Vagina (tissue), 2 donors: Measurements from ENCODE around the gene MAP3K20. TPM values are rescaled to one million over a fixed set of nuclear protein-coding genes. Genes with fewer than 3 reads are reported as not detected.
A peak's percentile ranks its signal among the peaks of the same experiment; 100 is the strongest.
"Not testable (repeated sequence)": the region's sequence is repeated elsewhere in the genome, so short reads cannot be mapped to it uniquely, and the experiment has no call there.

ENCODE experiments used
- DNase-seq, 2 donors: peaks; one replicate each; pipeline ENCODE4 v3.0.0-alpha.2; 2017; ENCODE audit errors: extremely low spot score in 2 of 2
- H3K27ac ChIP-seq: fragments of 200-600 bp; sonication (generic); one replicate; pipeline ENCODE4 v1.5.1; 2019
- H3K27me3 ChIP-seq: fragments of 200-600 bp; sonication (generic); one replicate; pipeline ENCODE4 v1.5.1; 2019
- H3K36me3 ChIP-seq, 2 donors: fragments of 200-600 bp; sonication (generic); one replicate each; pipeline ENCODE4 v1.5.1; 2017 to 2019
- H3K4me1 ChIP-seq: fragments of 200-600 bp; sonication (generic); one replicate; pipeline ENCODE4 v1.5.1; 2019
- H3K4me3 ChIP-seq, 2 donors: fragments of 200-600 bp; sonication (generic); 1 replicate in 1 of 2; 2 replicates in 1 of 2; pipeline ENCODE4 v1.5.1; 2016 to 2019
- H3K9me3 ChIP-seq: fragments of 200-600 bp; sonication (generic); one replicate; pipeline ENCODE4 v1.5.1; 2019
- POLR2A ChIP-seq, 2 donors: fragments of 450-650 bp; IDR thresholded peaks; one replicate each; pipeline ENCODE4 v1.6.1; 2017; ENCODE audit warnings: antibody characterized with exemption in 2 of 2, mild to moderate bottlenecking in 2 of 2, moderate library complexity in 2 of 2
- POLR2AphosphoS5 ChIP-seq, 2 donors: sonication (generic); formaldehyde crosslinking; IDR thresholded peaks; one replicate each; pipeline ENCODE4 v1.9.0; 2017; ENCODE audit warnings: antibody characterized with exemption in 2 of 2, mild to moderate bottlenecking in 2 of 2, low read depth in 1 of 2; ENCODE audit not compliant: insufficient read depth in 1 of 2
- intact Hi-C: fragments of 100-400 bp; cut with DNase I; formaldehyde crosslinking; loops from one replicate; pipeline ENCODE4 v1.15.1; 2023
- total RNA-seq: library from RNA; depleted of rRNA; stranded (reverse); fragments of >200 nt; gene quantifications from one replicate; pipeline ENCODE4 v1.2.3, GENCODE V29; 2016
- TF ChIP-seq, protein P1 (sequence below), 3 experiments: fragments of 450-650 bp in 2 of 3; fragments of 200-600 bp in 1 of 3; sonication (generic) in 1 of 3; IDR thresholded peaks; one replicate each; pipeline ENCODE4 v1.5.1; 2017 to 2019; ENCODE audit warnings: antibody characterized with exemption in 3 of 3, mild to moderate bottlenecking in 2 of 3, moderate library complexity in 2 of 3

MAP3K20 gene
- total RNA-seq, 1 donor from 2014 or later, result 59.4 TPM

DNA sequence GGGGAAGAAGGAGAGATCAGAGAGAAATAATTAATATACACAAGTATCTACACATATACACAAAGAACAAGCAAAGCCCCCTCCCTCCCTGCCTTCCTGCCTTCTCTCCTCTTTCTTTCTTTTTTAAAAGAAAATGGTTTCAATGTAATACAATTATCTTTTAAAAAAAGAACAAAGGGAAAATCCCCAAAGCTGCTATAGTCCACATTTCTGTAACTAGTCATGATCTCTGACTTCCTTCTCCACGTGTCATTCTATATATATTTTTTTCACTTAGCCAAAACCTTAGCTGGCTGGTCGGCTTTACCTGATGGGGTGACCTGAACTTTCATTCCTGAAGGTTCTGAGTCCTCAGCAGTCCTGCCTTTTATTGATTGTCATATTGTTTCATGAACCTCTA lies 44.3 kb downstream of the MAP3K20 start:
- TF ChIP-seq, protein P1, sequence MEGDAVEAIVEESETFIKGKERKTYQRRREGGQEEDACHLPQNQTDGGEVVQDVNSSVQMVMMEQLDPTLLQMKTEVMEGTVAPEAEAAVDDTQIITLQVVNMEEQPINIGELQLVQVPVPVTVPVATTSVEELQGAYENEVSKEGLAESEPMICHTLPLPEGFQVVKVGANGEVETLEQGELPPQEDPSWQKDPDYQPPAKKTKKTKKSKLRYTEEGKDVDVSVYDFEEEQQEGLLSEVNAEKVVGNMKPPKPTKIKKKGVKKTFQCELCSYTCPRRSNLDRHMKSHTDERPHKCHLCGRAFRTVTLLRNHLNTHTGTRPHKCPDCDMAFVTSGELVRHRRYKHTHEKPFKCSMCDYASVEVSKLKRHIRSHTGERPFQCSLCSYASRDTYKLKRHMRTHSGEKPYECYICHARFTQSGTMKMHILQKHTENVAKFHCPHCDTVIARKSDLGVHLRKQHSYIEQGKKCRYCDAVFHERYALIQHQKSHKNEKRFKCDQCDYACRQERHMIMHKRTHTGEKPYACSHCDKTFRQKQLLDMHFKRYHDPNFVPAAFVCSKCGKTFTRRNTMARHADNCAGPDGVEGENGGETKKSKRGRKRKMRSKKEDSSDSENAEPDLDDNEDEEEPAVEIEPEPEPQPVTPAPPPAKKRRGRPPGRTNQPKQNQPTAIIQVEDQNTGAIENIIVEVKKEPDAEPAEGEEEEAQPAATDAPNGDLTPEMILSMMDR (IDR thresholded peaks at IDR 0.05), result no peak
- no peak for TF ChIP-seq POLR2A (IDR thresholded peaks at IDR 0.05)
- Histone ChIP-seq H3K27ac (peak overlapping the region; percentile 3), H3K9me3 (no peaks in the 10 kb centered on the region), H3K27me3 (no peaks in the 10 kb centered on the region), H3K4me1 (peaks cover 29% of the 10 kb centered on the region), H3K4me3 (no peak overlapping the region), H3K36me3 (no peaks in the 10 kb centered on the region)
- intact Hi-C loops, result no loop called here
- DNase-seq, result no peak

- H3K27me3 ChIP-seq, result no peaks in the 10 kb centered on the region
- TF ChIP-seq, protein P1 (IDR thresholded peaks at IDR 0.05), result no peak
- TF ChIP-seq POLR2AphosphoS5 (IDR thresholded peaks at IDR 0.05; ENCODE audit: insufficient read depth in 1 of 2, low read depth in 1 of 2), result no peak
- TF ChIP-seq POLR2A (IDR thresholded peaks at IDR 0.05), result no peak
- H3K4me3 ChIP-seq, result no peak overlapping the region
- H3K27ac ChIP-seq, result no peak overlapping the region
- intact Hi-C loops, result no loop called here
- H3K4me1 ChIP-seq, result peaks cover 31% of the 10 kb centered on the region
- DNase-seq, result no peak
- H3K36me3 ChIP-seq, result no peaks in the 10 kb centered on the region
- H3K9me3 ChIP-seq, result no peaks in the 10 kb centered on the region
Observed at GRCh38 chr2:173122936-173123335, 47.3 kb downstream of the MAP3K20 start.

- H3K4me1 ChIP-seq, result peaks cover 24% of the 10 kb centered on the region
- TF ChIP-seq POLR2A (IDR thresholded peaks at IDR 0.05) (no peak), POLR2AphosphoS5 (IDR thresholded peaks at IDR 0.05; ENCODE audit: insufficient read depth in 1 of 2, low read depth in 1 of 2) (no peak)
- TF ChIP-seq, protein P1 (IDR thresholded peaks at IDR 0.05), result no peak
- H3K4me3 ChIP-seq, result no peak overlapping the region
- no peaks in the 10 kb centered on the region for H3K27me3 ChIP-seq
- DNase-seq, result no peak
- no peak overlapping the region for H3K27ac ChIP-seq
- intact Hi-C loops, result no loop called here
- H3K9me3 ChIP-seq, result no peaks in the 10 kb centered on the region
- no peaks in the 10 kb centered on the region for H3K36me3 ChIP-seq
Observed at GRCh38 chr2:173124441-173124840, 48.8 kb downstream of the MAP3K20 start.

DNA sequence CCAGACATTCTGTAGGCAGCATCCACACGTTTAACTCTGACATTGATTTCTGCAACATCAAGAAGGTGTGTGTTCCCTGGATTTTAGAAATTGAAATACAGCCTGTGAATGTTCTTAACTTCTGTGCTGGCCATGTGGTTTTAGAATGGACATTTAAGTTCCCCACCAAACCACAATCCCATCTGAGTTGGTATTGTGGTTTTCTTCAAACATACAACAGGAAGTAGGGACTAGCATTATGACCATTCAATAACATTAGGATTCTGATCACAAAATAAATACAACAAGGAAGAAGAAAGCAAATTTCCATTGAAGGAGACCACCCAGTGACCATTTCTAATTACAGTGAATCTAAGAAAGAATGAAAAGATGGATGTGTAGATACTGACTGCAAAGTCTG lies 51.2 kb downstream of the MAP3K20 start:
- no peaks in the 10 kb centered on the region for H3K27me3 ChIP-seq
- no peak for DNase-seq
- H3K4me1 ChIP-seq, result peaks cover 27% of the 10 kb centered on the region
- no peak overlapping the region for H3K4me3 ChIP-seq
- H3K9me3 ChIP-seq, result no peaks in the 10 kb centered on the region
- intact Hi-C loops, result no loop called here
- H3K36me3 ChIP-seq, result no peaks in the 10 kb centered on the region
- no peak overlapping the region for H3K27ac ChIP-seq
- no peak for TF ChIP-seq POLR2A (IDR thresholded peaks at IDR 0.05)
- no peak for TF ChIP-seq POLR2AphosphoS5 (IDR thresholded peaks at IDR 0.05; ENCODE audit: insufficient read depth in 1 of 2, low read depth in 1 of 2)
- TF ChIP-seq, protein P1 (IDR thresholded peaks at IDR 0.05), result no peak

DNA sequence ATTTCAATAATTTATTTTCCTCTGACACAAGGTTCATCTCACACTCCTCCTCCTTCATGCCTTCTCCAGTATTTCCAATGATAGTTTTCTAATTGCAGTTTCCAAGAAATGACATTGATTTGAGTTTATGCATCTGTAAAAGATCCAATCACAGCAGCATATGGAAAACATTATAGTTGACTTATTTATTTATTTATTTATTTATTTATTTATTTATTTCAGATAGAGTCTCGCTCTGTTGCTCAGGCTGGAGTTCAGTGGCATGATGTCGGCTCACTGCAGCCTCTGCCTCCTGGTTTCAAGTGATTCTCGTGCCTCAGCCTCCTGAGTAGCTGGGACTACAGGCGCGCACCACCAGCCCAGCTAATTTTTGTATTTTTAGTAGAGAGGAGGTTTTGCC lies 52.5 kb downstream of the MAP3K20 start:
- peaks cover 27% of the 10 kb centered on the region for H3K4me1 ChIP-seq
- H3K27me3 ChIP-seq, H3K27ac ChIP-seq, intact Hi-C loops, DNase-seq, H3K36me3 ChIP-seq, H3K4me3 ChIP-seq, H3K9me3 ChIP-seq: not testable (repeated sequence)
